GM12878 (cell line): ENCODE data around the gene TCF7L1.

Experiments
- BHLHE40 ChIP-seq, 2 experiments: fragments of 450-650 bp in 1 of 2; IDR thresholded peaks; 2 replicates each; pipeline ENCODE4 v1.6.1; 2011 to 2017; ENCODE audit warnings: low read depth in 2 of 2, borderline replicate concordance in 1 of 2, improper control_type of control experiment in 1 of 2, low read length in 1 of 2, mild to moderate bottlenecking in 1 of 2
- HDGF ChIP-seq: fragments of 450-650 bp; IDR thresholded peaks from 2 replicates; pipeline ENCODE4 v1.6.1; 2016; ENCODE audit warnings: antibody characterized with exemption
- IKZF2 ChIP-seq, 2 experiments: fragments of 450-650 bp; IDR thresholded peaks; 2 replicates each; pipeline ENCODE4 v1.6.1; 2017; ENCODE audit warnings: mild to moderate bottlenecking in 2 of 2, moderate library complexity in 2 of 2
- JUND ChIP-seq: IDR thresholded peaks from 2 replicates; pipeline ENCODE4 v1.6.1; 2012; ENCODE audit warnings: low read depth, mild to moderate bottlenecking, low read length, improper control_type of control experiment, moderate library complexity
- POLR2A ChIP-seq: IDR thresholded peaks from 2 replicates; pipeline ENCODE4 v1.6.1; 2011; ENCODE audit warnings: low read depth, mild to moderate bottlenecking, low read length
- POLR2AphosphoS5 ChIP-seq: IDR thresholded peaks from 2 replicates; pipeline ENCODE4 v1.6.1; 2011; ENCODE audit warnings: mild to moderate bottlenecking, low read length, inconsistent platforms
- RELA ChIP-seq: fragments of 450-650 bp; IDR thresholded peaks from 2 replicates; pipeline ENCODE4 v1.8.0; 2014; ENCODE audit warnings: borderline replicate concordance; ENCODE audit not compliant: partially characterized antibody
- SP1 ChIP-seq: IDR thresholded peaks from one replicate; pipeline ENCODE4 v1.6.1; 2011; ENCODE audit warnings: low read depth, low read length
- TBL1XR1 ChIP-seq: IDR thresholded peaks from 2 replicates; pipeline ENCODE4 v1.6.1; 2012; ENCODE audit warnings: low read depth, low read length, improper control_type of control experiment
- TF ChIP-seq, protein P1 (sequence below), 3 experiments: IDR thresholded peaks in 2 of 3; conservative IDR thresholded peaks in 1 of 3; 2 replicates each; pipeline ENCODE4 v1.5.1; 2011; ENCODE audit warnings: low read depth in 3 of 3, low read length in 3 of 3, mild to moderate bottlenecking in 3 of 3, control low read depth in 2 of 3, moderate library complexity in 2 of 3, inconsistent platforms in 1 of 3, mixed read lengths in 1 of 3; ENCODE audit not compliant: control insufficient read depth in 2 of 3, insufficient read depth in 1 of 3; ENCODE audit errors: extremely low read depth in 1 of 3
- TF ChIP-seq, protein P2 (sequence below): IDR thresholded peaks from 2 replicates; pipeline ENCODE4 v1.6.1; 2011; ENCODE audit warnings: low read depth, low read length, improper control_type of control experiment, borderline replicate concordance
- TF ChIP-seq, protein P3 (sequence below): IDR thresholded peaks from 2 replicates; pipeline ENCODE4 v1.6.1; 2012; ENCODE audit warnings: low read depth, low read length, improper control_type of control experiment
- TF ChIP-seq, protein P4 (sequence below): IDR thresholded peaks from 2 replicates; pipeline ENCODE4 v1.6.1; 2011; ENCODE audit warnings: borderline replicate concordance, low read depth, mild to moderate bottlenecking, moderate library complexity, mixed read lengths, low read length; ENCODE audit not compliant: insufficient read depth; ENCODE audit errors: extremely low read length

DNA sequence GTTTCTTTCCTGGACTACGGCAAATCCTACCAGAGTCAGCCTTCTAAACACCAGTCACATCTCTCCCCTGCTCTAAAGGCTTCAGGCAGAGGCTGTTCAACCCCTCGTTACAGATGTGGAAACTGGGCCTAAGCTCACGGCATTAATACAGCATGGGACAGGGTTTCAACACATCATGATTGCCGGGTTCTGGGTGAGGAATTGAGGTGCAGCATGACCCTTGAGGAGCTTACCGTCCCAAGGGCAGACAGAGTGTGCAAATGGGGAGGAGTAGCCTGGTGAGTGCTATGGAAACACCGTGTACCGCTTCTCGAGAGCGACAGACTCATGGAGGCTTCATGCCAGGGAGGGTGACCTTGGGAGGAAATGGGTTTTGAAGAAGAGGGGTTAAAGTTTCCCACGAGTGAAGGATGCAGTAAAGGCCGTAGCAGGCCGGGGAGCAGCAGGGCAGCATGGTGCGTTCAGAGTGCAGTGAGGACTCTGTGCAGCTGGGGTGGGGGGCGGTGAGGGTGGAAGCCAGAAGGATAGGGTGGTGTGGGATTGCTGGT lies 143.5 kb downstream of the TCF7L1 start:
- TF ChIP-seq RELA (no peak), JUND (no peak), TBL1XR1 (no peak), POLR2AphosphoS5 (no peak), HDGF (no peak), BHLHE40 (IDR thresholded peaks at IDR 0.05; ENCODE audit: borderline replicate concordance in 1 of 2, low read depth in 2 of 2, low read length in 1 of 2) (no peak), POLR2A (no peak), SP1 (no peak), IKZF2 (IDR thresholded peaks at IDR 0.05) (no peak)
- TF ChIP-seq, protein P1, sequence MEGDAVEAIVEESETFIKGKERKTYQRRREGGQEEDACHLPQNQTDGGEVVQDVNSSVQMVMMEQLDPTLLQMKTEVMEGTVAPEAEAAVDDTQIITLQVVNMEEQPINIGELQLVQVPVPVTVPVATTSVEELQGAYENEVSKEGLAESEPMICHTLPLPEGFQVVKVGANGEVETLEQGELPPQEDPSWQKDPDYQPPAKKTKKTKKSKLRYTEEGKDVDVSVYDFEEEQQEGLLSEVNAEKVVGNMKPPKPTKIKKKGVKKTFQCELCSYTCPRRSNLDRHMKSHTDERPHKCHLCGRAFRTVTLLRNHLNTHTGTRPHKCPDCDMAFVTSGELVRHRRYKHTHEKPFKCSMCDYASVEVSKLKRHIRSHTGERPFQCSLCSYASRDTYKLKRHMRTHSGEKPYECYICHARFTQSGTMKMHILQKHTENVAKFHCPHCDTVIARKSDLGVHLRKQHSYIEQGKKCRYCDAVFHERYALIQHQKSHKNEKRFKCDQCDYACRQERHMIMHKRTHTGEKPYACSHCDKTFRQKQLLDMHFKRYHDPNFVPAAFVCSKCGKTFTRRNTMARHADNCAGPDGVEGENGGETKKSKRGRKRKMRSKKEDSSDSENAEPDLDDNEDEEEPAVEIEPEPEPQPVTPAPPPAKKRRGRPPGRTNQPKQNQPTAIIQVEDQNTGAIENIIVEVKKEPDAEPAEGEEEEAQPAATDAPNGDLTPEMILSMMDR (IDR thresholded peaks at IDR 0.05 in 2 of 3, conservative IDR thresholded peaks at IDR 0.05 in 1 of 3; ENCODE audit: control insufficient read depth in 2 of 3, extremely low read depth in 1 of 3, insufficient read depth in 1 of 3, low read depth in 3 of 3, low read length in 3 of 3): no peak
- TF ChIP-seq, protein P2, sequence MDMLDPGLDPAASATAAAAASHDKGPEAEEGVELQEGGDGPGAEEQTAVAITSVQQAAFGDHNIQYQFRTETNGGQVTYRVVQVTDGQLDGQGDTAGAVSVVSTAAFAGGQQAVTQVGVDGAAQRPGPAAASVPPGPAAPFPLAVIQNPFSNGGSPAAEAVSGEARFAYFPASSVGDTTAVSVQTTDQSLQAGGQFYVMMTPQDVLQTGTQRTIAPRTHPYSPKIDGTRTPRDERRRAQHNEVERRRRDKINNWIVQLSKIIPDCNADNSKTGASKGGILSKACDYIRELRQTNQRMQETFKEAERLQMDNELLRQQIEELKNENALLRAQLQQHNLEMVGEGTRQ: no peak
- TF ChIP-seq, protein P3, sequence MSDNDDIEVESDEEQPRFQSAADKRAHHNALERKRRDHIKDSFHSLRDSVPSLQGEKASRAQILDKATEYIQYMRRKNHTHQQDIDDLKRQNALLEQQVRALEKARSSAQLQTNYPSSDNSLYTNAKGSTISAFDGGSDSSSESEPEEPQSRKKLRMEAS: no peak
- TF ChIP-seq, protein P4, sequence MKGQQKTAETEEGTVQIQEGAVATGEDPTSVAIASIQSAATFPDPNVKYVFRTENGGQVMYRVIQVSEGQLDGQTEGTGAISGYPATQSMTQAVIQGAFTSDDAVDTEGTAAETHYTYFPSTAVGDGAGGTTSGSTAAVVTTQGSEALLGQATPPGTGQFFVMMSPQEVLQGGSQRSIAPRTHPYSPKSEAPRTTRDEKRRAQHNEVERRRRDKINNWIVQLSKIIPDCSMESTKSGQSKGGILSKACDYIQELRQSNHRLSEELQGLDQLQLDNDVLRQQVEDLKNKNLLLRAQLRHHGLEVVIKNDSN: no peak
